Measurements from ENCODE around the gene FRAT2. TPM values are rescaled to one million over a fixed set of nuclear protein-coding genes. Genes with fewer than 3 reads are reported as not detected.
A peak's percentile ranks its signal among the peaks of the same experiment; 100 is the strongest.

Gene FRAT2
- total RNA-seq, 1 donor from 2014 or later = 38.7 TPM

GRCh38 chr10:97307441-97307840, 27.1 kb downstream of the FRAT2 start:
- no peaks in the 10 kb centered on the region for H3K36me3 Mint-ChIP-seq (ENCODE audit: insufficient read depth)
- H3K4me1 Mint-ChIP-seq (ENCODE audit: low read depth) = peaks cover 4% of the 10 kb centered on the region
- no peak for DNase-seq (ENCODE audit: low spot score, unreplicated experiment)
- no peak overlapping the region for H3K27ac Mint-ChIP-seq
- no peak overlapping the region for H3K4me3 Mint-ChIP-seq (ENCODE audit: low read depth)
- TF ChIP-seq, protein P1, sequence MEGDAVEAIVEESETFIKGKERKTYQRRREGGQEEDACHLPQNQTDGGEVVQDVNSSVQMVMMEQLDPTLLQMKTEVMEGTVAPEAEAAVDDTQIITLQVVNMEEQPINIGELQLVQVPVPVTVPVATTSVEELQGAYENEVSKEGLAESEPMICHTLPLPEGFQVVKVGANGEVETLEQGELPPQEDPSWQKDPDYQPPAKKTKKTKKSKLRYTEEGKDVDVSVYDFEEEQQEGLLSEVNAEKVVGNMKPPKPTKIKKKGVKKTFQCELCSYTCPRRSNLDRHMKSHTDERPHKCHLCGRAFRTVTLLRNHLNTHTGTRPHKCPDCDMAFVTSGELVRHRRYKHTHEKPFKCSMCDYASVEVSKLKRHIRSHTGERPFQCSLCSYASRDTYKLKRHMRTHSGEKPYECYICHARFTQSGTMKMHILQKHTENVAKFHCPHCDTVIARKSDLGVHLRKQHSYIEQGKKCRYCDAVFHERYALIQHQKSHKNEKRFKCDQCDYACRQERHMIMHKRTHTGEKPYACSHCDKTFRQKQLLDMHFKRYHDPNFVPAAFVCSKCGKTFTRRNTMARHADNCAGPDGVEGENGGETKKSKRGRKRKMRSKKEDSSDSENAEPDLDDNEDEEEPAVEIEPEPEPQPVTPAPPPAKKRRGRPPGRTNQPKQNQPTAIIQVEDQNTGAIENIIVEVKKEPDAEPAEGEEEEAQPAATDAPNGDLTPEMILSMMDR (IDR thresholded peaks at IDR 0.05; ENCODE audit: unreplicated experiment) = no peak
- peaks cover 5% of the 10 kb centered on the region for H3K27me3 Mint-ChIP-seq
- H3K9me3 Mint-ChIP-seq (ENCODE audit: low read depth) = no peaks in the 10 kb centered on the region

DNA sequence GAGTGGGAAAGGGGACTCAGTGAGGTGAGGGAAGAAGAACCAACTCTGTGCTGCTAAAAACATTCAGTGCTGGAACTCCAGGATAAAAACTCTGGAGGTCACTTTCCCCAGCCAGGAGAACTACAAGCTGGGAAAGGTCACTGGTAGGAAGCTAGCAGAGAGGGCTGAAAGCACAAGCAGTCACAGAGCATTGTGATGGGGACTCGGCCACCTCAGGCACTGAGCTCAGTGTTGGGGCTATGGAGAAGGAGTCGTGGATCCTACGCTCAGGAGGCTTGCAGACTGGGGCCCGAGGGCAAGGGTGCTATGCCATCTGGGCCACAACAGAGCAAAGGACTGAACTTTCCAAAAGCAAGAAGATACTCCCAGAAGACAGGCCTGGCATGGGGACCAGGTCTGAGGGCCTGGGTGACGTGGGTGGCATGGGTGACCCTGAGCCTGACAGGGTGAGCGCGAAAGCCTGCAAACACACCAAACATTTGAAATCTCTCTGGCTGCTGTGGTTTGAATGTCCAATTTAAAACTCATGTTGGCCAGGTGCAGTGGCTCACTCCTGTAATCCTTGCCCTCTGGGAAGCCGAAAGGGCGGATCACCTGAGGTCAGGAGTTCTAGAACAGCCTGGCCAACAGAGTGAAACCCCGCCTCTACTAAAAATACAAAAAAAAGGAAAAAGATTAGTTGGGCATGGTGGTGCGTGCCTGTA, 32.3 kb downstream of the FRAT2 start:
- no peak overlapping the region for H3K4me3 Mint-ChIP-seq (ENCODE audit: low read depth)
- peaks cover 10% of the 10 kb centered on the region for H3K4me1 Mint-ChIP-seq (ENCODE audit: low read depth)
- no peak overlapping the region for H3K27ac Mint-ChIP-seq
- no peaks in the 10 kb centered on the region for H3K9me3 Mint-ChIP-seq (ENCODE audit: low read depth)
- H3K27me3 Mint-ChIP-seq = no peaks in the 10 kb centered on the region
- no peak for DNase-seq (ENCODE audit: low spot score, unreplicated experiment)
- TF ChIP-seq, protein P1 (IDR thresholded peaks at IDR 0.05; ENCODE audit: unreplicated experiment) = no peak
- H3K36me3 Mint-ChIP-seq (ENCODE audit: insufficient read depth) = no peaks in the 10 kb centered on the region

GRCh38 chr10:97300980-97301379, 33.5 kb downstream of the FRAT2 start:
- Mint-ChIP-seq H3K36me3 (ENCODE audit: insufficient read depth) (no peaks in the 10 kb centered on the region), H3K4me3 (ENCODE audit: low read depth) (no peak overlapping the region), H3K27me3 (no peaks in the 10 kb centered on the region), H3K9me3 (ENCODE audit: low read depth) (no peaks in the 10 kb centered on the region), H3K27ac (no peak overlapping the region), H3K4me1 (ENCODE audit: low read depth) (peaks cover 10% of the 10 kb centered on the region)
- TF ChIP-seq, protein P1 (IDR thresholded peaks at IDR 0.05; ENCODE audit: unreplicated experiment) = no peak
- DNase-seq (ENCODE audit: low spot score, unreplicated experiment) = no peak

GRCh38 chr10:97298223-97298571, 36.3 kb downstream of the FRAT2 start:
- no peak for DNase-seq (ENCODE audit: low spot score, unreplicated experiment)
- H3K27me3 Mint-ChIP-seq = no peaks in the 10 kb centered on the region
- H3K36me3 Mint-ChIP-seq (ENCODE audit: insufficient read depth) = no peaks in the 10 kb centered on the region
- peaks cover 18% of the 10 kb centered on the region for H3K4me1 Mint-ChIP-seq (ENCODE audit: low read depth)
- no peak overlapping the region for H3K4me3 Mint-ChIP-seq (ENCODE audit: low read depth)
- peak overlapping the region; percentile 43 for H3K27ac Mint-ChIP-seq
- H3K9me3 Mint-ChIP-seq (ENCODE audit: low read depth) = no peaks in the 10 kb centered on the region
- TF ChIP-seq, protein P1 (IDR thresholded peaks at IDR 0.05; ENCODE audit: unreplicated experiment) = no peak

GRCh38 chr10:97297556-97298222, 36.8 kb downstream of the FRAT2 start:
- Mint-ChIP-seq H3K4me1 (ENCODE audit: low read depth) (peaks cover 20% of the 10 kb centered on the region), H3K9me3 (ENCODE audit: low read depth) (no peaks in the 10 kb centered on the region), H3K27ac (peak overlapping the region; percentile 43), H3K4me3 (ENCODE audit: low read depth) (no peak overlapping the region), H3K27me3 (no peaks in the 10 kb centered on the region), H3K36me3 (ENCODE audit: insufficient read depth) (no peaks in the 10 kb centered on the region)
- DNase-seq (ENCODE audit: low spot score, unreplicated experiment) = no peak
- TF ChIP-seq, protein P1 (IDR thresholded peaks at IDR 0.05; ENCODE audit: unreplicated experiment) = no peak
